ENCODE data around the gene SLC16A10. TPM values are rescaled to one million over a fixed set of nuclear protein-coding genes. Genes with fewer than 3 reads are reported as not detected.
A peak's percentile ranks its signal among the peaks of the same experiment; 100 is the strongest.
"Not testable (repeated sequence)": the region's sequence is repeated elsewhere in the genome, so short reads cannot be mapped to it uniquely, and the experiment has no call there.

SLC16A10 gene
- total RNA-seq, 2 donors from 2014 or later: 4.8 to 9.5 TPM

- DNase-seq (no peak), ATAC-seq (peak in 1 of 2 donors; percentile 32)
- intact Hi-C loops (cut with DNase I): no loop called here
These were observed 32.4 kb downstream of the SLC16A10 start for GRCh38 chr6:111119571-111120329.

- ATAC-seq (no peak), DNase-seq (no peak)
- intact Hi-C loops (cut with DNase I): no loop called here
These were observed 34.6 kb downstream of the SLC16A10 start for GRCh38 chr6:111121789-111122350.

- intact Hi-C loops (cut with DNase I): no loop called here
- DNase-seq (no peak), ATAC-seq (no peak)
These were observed 35.4 kb downstream of the SLC16A10 start for GRCh38 chr6:111122458-111123286.

- intact Hi-C loops (cut with DNase I): no loop called here
These were observed 37.1 kb downstream of the SLC16A10 start for GRCh38 chr6:111124406-111124805.

GRCh38 chr6:111129013-111129412 lies 41.7 kb downstream of the SLC16A10 start:
- DNase-seq (peak; percentile 34), ATAC-seq (peak; percentile 78 to 81)
- intact Hi-C loops (cut with DNase I): no loop called here

More at GRCh38 chr6:111124406-111124805, 37.1 kb downstream of the SLC16A10 start:
- no peak for DNase-seq
- no peak for ATAC-seq

GRCh38 chr6:111131018-111131417 lies 43.7 kb downstream of the SLC16A10 start:
- ATAC-seq; intact Hi-C loops (cut with DNase I); DNase-seq: not testable (repeated sequence)

- DNase-seq; ATAC-seq; intact Hi-C loops (cut with DNase I): not testable (repeated sequence)
These were observed 45.4 kb downstream of the SLC16A10 start for GRCh38 chr6:111132669-111133068.

GRCh38 chr6:111134236-111134869 lies 47.0 kb downstream of the SLC16A10 start:
- ATAC-seq: not testable (repeated sequence)

GRCh38 chr6:111137489-111138093 lies 50.3 kb downstream of the SLC16A10 start:
- DNase-seq; ATAC-seq; intact Hi-C loops (cut with DNase I): not testable (repeated sequence)

More at GRCh38 chr6:111134236-111134869, 47.0 kb downstream of the SLC16A10 start:
- intact Hi-C loops (cut with DNase I); DNase-seq: not testable (repeated sequence)

GRCh38 chr6:111147440-111147839 lies 60.1 kb downstream of the SLC16A10 start:
- ATAC-seq (peak in 1 of 2 donors; percentile 76), DNase-seq (no peak)
- intact Hi-C loops (cut with DNase I): no loop called here

GRCh38 chr6:111148110-111148509 lies 60.8 kb downstream of the SLC16A10 start:
- intact Hi-C loops (cut with DNase I): no loop called here
- ATAC-seq (peak in 1 of 2 donors; percentile 83), DNase-seq (no peak)

GRCh38 chr6:111150577-111150976 lies 63.3 kb downstream of the SLC16A10 start:
- intact Hi-C loops (cut with DNase I): no loop called here
- DNase-seq (no peak), ATAC-seq (no peak)

- intact Hi-C loops (cut with DNase I): no loop called here
- DNase-seq: no peak
- no peak for ATAC-seq
These were observed 67.7 kb downstream of the SLC16A10 start for GRCh38 chr6:111154981-111155380.

GRCh38 chr6:111157412-111157811 lies 70.1 kb downstream of the SLC16A10 start:
- DNase-seq (no peak), ATAC-seq (no peak)
- intact Hi-C loops (cut with DNase I): no loop called here

- intact Hi-C loops (cut with DNase I): no loop called here
- DNase-seq: no peak
- no peak for ATAC-seq
These were observed 72.3 kb downstream of the SLC16A10 start for GRCh38 chr6:111159633-111160032.

GRCh38 chr6:111161650-111162049 lies 74.3 kb downstream of the SLC16A10 start:
- no peak for DNase-seq
- no peak for ATAC-seq
- intact Hi-C loops (cut with DNase I): no loop called here

GRCh38 chr6:111162504-111162903 lies 75.2 kb downstream of the SLC16A10 start:
- no peak for DNase-seq
- no peak for ATAC-seq
- intact Hi-C loops (cut with DNase I): no loop called here

- no peak for DNase-seq
- intact Hi-C loops (cut with DNase I): no loop called here
- no peak for ATAC-seq
These were observed 84.5 kb downstream of the SLC16A10 start for GRCh38 chr6:111171577-111172400.
